Transverse colon (tissue), 4 donors: ENCODE data around the gene FDX1.
"Not testable (repeated sequence)": the region's sequence is repeated elsewhere in the genome, so short reads cannot be mapped to it uniquely, and the experiment has no call there.

Source experiments
- CTCF ChIP-seq, 5 experiments: fragments of 200-600 bp in 3 of 5; fragments of 450-650 bp in 2 of 5; sonication (generic) in 3 of 5; IDR thresholded peaks; 1 replicate in 2 of 5; 2 replicates in 3 of 5; pipeline ENCODE4 v1.5.1; 2016 to 2017; ENCODE audit warnings: antibody characterized with exemption in 5 of 5, inconsistent platforms in 3 of 5, mild to moderate bottlenecking in 2 of 5, moderate library complexity in 1 of 5
- POLR2AphosphoS5 ChIP-seq, 3 donors: sonication (generic); formaldehyde crosslinking; IDR thresholded peaks; one replicate each; pipeline ENCODE4 v1.6.1; 2016; ENCODE audit warnings: antibody characterized with exemption in 3 of 3

GRCh38 chr11:110405636-110406035 is 24.1 kb upstream of the FDX1 start:
- TF ChIP-seq POLR2AphosphoS5, CTCF (IDR thresholded peaks at IDR 0.05): not testable (repeated sequence)
